ENCODE results near the gene ANKS3. TPM values are rescaled to one million over a fixed set of nuclear protein-coding genes. Genes with fewer than 3 reads are reported as not detected.

The ANKS3 gene
- total RNA-seq, 6 experiments from 2014 or later, result 4.7 to 10.7 (median 7.6) TPM

DNA sequence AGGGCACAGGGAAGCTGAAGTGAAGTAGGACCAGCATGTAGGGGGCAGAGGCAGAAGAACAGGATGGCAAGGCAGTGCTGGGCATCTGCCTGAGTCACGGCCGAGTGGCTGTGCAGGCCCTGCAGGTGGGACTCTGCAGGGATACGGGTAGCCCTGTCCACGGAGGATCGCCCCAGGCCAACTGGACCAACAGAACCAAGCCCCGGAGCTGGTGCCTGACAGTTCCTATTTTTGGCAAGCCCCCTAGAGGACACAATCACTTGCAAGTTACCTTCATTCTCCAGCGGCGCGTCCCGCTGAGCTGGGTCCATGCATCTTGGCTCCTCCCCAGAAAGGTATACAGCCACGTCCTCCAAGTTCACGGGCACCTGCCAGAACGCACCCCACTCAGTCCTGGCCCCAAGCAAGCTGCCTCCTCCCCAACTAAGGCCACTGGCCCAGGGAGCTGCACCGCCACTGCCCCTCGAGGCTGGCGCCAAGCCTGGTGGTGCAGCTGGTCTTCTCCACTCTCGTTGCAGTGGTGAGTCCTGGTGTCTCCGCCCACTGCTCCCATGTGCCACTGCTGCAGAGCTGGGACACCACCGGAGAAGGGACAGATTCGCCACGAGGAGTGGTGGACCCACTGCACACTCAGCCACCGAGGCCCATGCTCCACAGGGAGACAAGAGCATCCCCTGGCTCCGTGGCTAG is 26.3 kb upstream of the ANKS3 start:
- peaks cover 0 to 55% (median 12%) of the 10 kb centered on the region in 4 donors for H3K36me3 ChIP-seq
- H3K4me3 ChIP-seq, result no peak overlapping the region
- H3K27ac ChIP-seq, result no peak overlapping the region
- H3K27me3 ChIP-seq, result no peaks in the 10 kb centered on the region
- 67% methylated on average over 5 of the region's 23 CpGs for WGBS (ENCODE audit: insufficient coverage, low coverage, low lambda C conversion rate, missing lambda C conversion rate)
- peak in 2 of 4 donors; percentile 15 to 33 for ATAC-seq
- TF ChIP-seq, protein P1, sequence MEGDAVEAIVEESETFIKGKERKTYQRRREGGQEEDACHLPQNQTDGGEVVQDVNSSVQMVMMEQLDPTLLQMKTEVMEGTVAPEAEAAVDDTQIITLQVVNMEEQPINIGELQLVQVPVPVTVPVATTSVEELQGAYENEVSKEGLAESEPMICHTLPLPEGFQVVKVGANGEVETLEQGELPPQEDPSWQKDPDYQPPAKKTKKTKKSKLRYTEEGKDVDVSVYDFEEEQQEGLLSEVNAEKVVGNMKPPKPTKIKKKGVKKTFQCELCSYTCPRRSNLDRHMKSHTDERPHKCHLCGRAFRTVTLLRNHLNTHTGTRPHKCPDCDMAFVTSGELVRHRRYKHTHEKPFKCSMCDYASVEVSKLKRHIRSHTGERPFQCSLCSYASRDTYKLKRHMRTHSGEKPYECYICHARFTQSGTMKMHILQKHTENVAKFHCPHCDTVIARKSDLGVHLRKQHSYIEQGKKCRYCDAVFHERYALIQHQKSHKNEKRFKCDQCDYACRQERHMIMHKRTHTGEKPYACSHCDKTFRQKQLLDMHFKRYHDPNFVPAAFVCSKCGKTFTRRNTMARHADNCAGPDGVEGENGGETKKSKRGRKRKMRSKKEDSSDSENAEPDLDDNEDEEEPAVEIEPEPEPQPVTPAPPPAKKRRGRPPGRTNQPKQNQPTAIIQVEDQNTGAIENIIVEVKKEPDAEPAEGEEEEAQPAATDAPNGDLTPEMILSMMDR (IDR thresholded peaks at IDR 0.05), result no peak
- TF ChIP-seq POLR2A (IDR thresholded peaks at IDR 0.05), result no peak
- H3K9me3 ChIP-seq, result no peaks in the 10 kb centered on the region
- H3K4me1 ChIP-seq, result peaks cover 0 to 3% (median 0%) of the 10 kb centered on the region in 4 donors
- intact Hi-C loops (cut with DNase I), result no loop called here
- DNase-seq, result no peak

DNA sequence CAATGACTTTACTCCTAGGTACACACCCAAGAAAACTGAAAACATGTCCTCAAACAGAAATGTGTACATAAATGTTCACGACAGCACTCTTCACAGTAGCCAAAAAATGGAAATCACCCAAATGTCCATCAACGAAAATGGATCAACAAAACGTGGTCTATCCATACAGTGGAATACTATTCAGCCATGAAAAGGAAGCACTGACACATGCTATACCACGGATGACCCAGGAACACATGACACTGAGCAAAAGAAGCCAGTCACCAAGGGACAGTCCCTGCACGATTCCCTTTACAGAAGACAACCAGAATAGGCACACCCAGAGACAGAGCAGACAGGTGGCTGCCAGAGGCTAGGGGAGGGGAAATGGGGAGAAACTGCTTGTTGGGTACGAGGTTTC is 21.6 kb upstream of the ANKS3 start:
- 90% methylated on average over 3 of the region's 6 CpGs for WGBS (ENCODE audit: insufficient coverage, low coverage, low lambda C conversion rate, missing lambda C conversion rate)
- intact Hi-C loops (cut with DNase I), result no loop called here
- Histone ChIP-seq H3K4me3 (no peak overlapping the region), H3K4me1 (no peaks in the 10 kb centered on the region), H3K36me3 (peaks cover 0 to 54% (median 20%) of the 10 kb centered on the region in 4 donors), H3K27me3 (no peaks in the 10 kb centered on the region), H3K27ac (no peak overlapping the region), H3K9me3 (no peaks in the 10 kb centered on the region)
- TF ChIP-seq, protein P1 (IDR thresholded peaks at IDR 0.05), result no peak
- TF ChIP-seq POLR2A (IDR thresholded peaks at IDR 0.05), result no peak
- DNase-seq, result no peak
- ATAC-seq, result no peak

DNA sequence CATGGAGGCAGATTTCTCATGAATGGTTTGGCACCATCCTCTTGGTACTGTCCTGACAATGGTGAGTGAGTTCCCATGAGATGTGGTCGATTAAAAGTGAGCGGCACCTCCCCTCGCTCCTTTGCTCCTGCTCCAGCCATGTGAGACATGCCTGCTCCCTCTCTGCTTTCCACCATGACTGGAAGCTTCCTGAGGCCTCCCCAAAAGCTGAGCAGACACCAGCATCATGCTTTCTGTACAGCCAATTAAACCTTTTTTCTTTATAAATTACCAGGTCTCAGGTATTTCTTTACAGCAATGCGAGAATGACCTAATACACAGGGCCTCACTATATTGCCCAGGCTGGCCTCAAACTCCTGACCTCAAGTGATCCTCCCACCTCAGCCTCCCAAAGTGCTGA is 20.8 kb upstream of the ANKS3 start:
- Histone ChIP-seq H3K36me3 (peaks cover 0 to 47% (median 19%) of the 10 kb centered on the region in 4 donors), H3K4me3 (no peak overlapping the region), H3K27ac (no peak overlapping the region), H3K9me3 (no peaks in the 10 kb centered on the region), H3K27me3 (no peaks in the 10 kb centered on the region), H3K4me1 (no peaks in the 10 kb centered on the region)
- TF ChIP-seq, protein P1 (IDR thresholded peaks at IDR 0.05), result no peak
- TF ChIP-seq POLR2A (IDR thresholded peaks at IDR 0.05), result no peak
- no peak for DNase-seq
- no peak for ATAC-seq
- intact Hi-C loops (cut with DNase I), result no loop called here
- WGBS (ENCODE audit: insufficient coverage, low coverage, low lambda C conversion rate, missing lambda C conversion rate), result 97% methylated on average over 3 of the region's 4 CpGs

DNA sequence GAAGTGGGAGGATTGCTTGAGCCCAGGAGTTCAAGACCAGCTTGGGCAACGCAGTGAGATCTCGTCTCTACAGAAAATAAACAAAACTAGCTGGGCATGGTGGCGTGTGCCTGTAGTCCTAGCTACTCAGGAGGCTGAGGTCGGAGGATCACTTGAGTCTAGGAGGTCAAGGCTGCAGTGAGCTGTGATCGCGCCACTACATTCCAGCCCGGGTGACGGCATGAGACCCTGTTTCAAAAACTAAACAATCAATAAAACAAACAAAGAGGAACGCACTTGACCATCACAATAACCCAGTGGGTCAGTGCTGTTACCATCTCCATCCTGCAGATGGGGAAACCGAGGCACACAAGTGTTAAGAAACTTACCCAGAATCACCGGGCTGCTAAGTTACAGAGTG is 19.2 kb upstream of the ANKS3 start:
- intact Hi-C loops (cut with DNase I), result no loop called here
- Histone ChIP-seq H3K27me3 (no peaks in the 10 kb centered on the region), H3K27ac (no peak overlapping the region), H3K4me1 (no peaks in the 10 kb centered on the region), H3K9me3 (no peaks in the 10 kb centered on the region), H3K36me3 (peaks cover 0 to 34% (median 15%) of the 10 kb centered on the region in 4 donors), H3K4me3 (no peak overlapping the region)
- DNase-seq, result no peak
- 44% methylated on average over 3 of the region's 11 CpGs for WGBS (ENCODE audit: insufficient coverage, low coverage, low lambda C conversion rate, missing lambda C conversion rate)
- no peak for ATAC-seq
- TF ChIP-seq, protein P1 (IDR thresholded peaks at IDR 0.05), result no peak
- no peak for TF ChIP-seq POLR2A (IDR thresholded peaks at IDR 0.05)

All from right lobe of liver (tissue), 6 donors.